ENCODE measurements around the gene TIAM2.
"Not testable (repeated sequence)": the region's sequence is repeated elsewhere in the genome, so short reads cannot be mapped to it uniquely, and the experiment has no call there.

The TIAM2 gene

GRCh38 chr6:155066921-155067680, 72.0 kb downstream of the TIAM2 start:
- DNase-seq = no peak

GRCh38 chr6:155067956-155068615, 73.0 kb downstream of the TIAM2 start:
- no peak for DNase-seq

GRCh38 chr6:155069543-155069942, 74.4 kb downstream of the TIAM2 start:
- no peak for DNase-seq

GRCh38 chr6:155075930-155076695, 81.0 kb downstream of the TIAM2 start:
- DNase-seq = no peak

- no peak for DNase-seq
These were observed 82.2 kb downstream of the TIAM2 start for GRCh38 chr6:155077331-155077730.

- DNase-seq = no peak
These were observed 82.7 kb downstream of the TIAM2 start for GRCh38 chr6:155077784-155078183.

GRCh38 chr6:155078331-155078745, 83.2 kb downstream of the TIAM2 start:
- no peak for DNase-seq

- no peak for DNase-seq
These were observed 84.9 kb downstream of the TIAM2 start for GRCh38 chr6:155079985-155080452.

- DNase-seq = no peak
These were observed 86.0 kb downstream of the TIAM2 start for GRCh38 chr6:155080881-155081845.

GRCh38 chr6:155084431-155085123, 89.5 kb downstream of the TIAM2 start:
- no peak for DNase-seq

- no peak for DNase-seq
These were observed 90.6 kb downstream of the TIAM2 start for GRCh38 chr6:155085582-155086257.

- no peak for DNase-seq
These were observed 93.7 kb downstream of the TIAM2 start for GRCh38 chr6:155088856-155089255.

GRCh38 chr6:155089746-155090145, 94.6 kb downstream of the TIAM2 start:
- DNase-seq = no peak

GRCh38 chr6:155090166-155090565, 95.1 kb downstream of the TIAM2 start:
- DNase-seq = no peak

- no peak for DNase-seq
These were observed 96.6 kb downstream of the TIAM2 start for GRCh38 chr6:155091756-155092155.

- peak; percentile 34 for DNase-seq
These were observed 98.3 kb downstream of the TIAM2 start for GRCh38 chr6:155093430-155093829.

- DNase-seq = no peak
These were observed 105.0 kb downstream of the TIAM2 start for GRCh38 chr6:155100087-155100486.

- DNase-seq = no peak
These were observed 105.5 kb downstream of the TIAM2 start for GRCh38 chr6:155100591-155100990.

GRCh38 chr6:155103083-155103645, 108.0 kb downstream of the TIAM2 start:
- DNase-seq = not testable (repeated sequence)

GRCh38 chr6:155103816-155104366, 108.8 kb downstream of the TIAM2 start:
- no peak for DNase-seq

Measured in NK-92 treated with Interleukin-12 subunit alpha and Interleukin-12 subunit beta, amount 100 ng/mL, for 24 hours (cell line).